H1 (cell line): ENCODE measurements around the gene STARD13. TPM values are rescaled to one million over a fixed set of nuclear protein-coding genes. Genes with fewer than 3 reads are reported as not detected.

Experiments used
- CTCF ChIA-PET: fragments of 300-600 bp; sonication (Branson Sonifier 250); formaldehyde crosslinking; loops from one replicate; lab custom pipeline; 2021; ENCODE audit not compliant: partially characterized antibody; lab: Charles Lee
- POLR2A ChIA-PET: fragments of 300-600 bp; sonication (Branson Sonifier 250); formaldehyde crosslinking; loops from one replicate; lab custom pipeline; 2021; ENCODE audit warnings: inconsistent platforms; ENCODE audit not compliant: partially characterized antibody; lab: Charles Lee
- DNase-seq, 2 experiments: peaks; one replicate each; pipeline versions ENCODE4 v3.0.0 to v3.0.0-alpha.2; 2010 to 2022; ENCODE audit warnings: low spot score in 2 of 2, low read depth in 1 of 2, mixed read lengths in 1 of 2
- FAIRE-seq: peaks from 2 replicates; lab custom pipeline; 2011; peaks lifted over from hg19 to GRCh38; lab: Jason Lieb, UNC
- H2AFZ ChIP-seq: 2 replicates; pipeline ENCODE4 v1.8.1; 2012; ENCODE audit warnings: low read length, inconsistent platforms
- H2AK5ac ChIP-seq: 2 replicates; pipeline ENCODE4 v1.6.1; 2013; ENCODE audit warnings: low read depth, low read length
- H2BK120ac ChIP-seq: replicated peaks from 2 replicates; pipeline ENCODE3; 2013; ENCODE audit warnings: low read depth, low read length, inconsistent platforms
- H2BK12ac ChIP-seq: 2 replicates; pipeline ENCODE4 v1.6.1; 2013; ENCODE audit warnings: low read depth, low read length
- H2BK15ac ChIP-seq: 2 replicates; pipeline ENCODE4 v1.6.1; 2013; ENCODE audit warnings: low read length
- H2BK20ac ChIP-seq: 2 replicates; pipeline ENCODE4 v1.6.1; 2013; ENCODE audit warnings: low read length
- H2BK5ac ChIP-seq: 2 replicates; pipeline ENCODE4 v1.6.1; 2013; ENCODE audit warnings: low read depth, low read length
- H3K14ac ChIP-seq: 2 replicates; pipeline ENCODE4 v1.6.1; 2013; ENCODE audit warnings: inconsistent platforms; ENCODE audit not compliant: insufficient read length
- H3K18ac ChIP-seq: 2 replicates; pipeline ENCODE4 v1.6.1; 2013; ENCODE audit warnings: low read length; ENCODE audit errors: extremely low read depth
- H3K23ac ChIP-seq: 2 replicates; pipeline ENCODE4 v1.6.1; 2013; ENCODE audit warnings: inconsistent platforms; ENCODE audit not compliant: insufficient read length
- H3K23me2 ChIP-seq: 2 replicates; pipeline ENCODE4 v1.6.1; 2013; ENCODE audit warnings: low read depth, low read length
- H3K27ac ChIP-seq: 2 replicates; pipeline ENCODE4 v1.6.1; 2011; ENCODE audit warnings: low read depth, low read length, inconsistent platforms
- H3K27me3 ChIP-seq, 4 experiments: replicated peaks in 1 of 4; 1 replicate in 1 of 4; 2 replicates in 3 of 4; pipeline versions ENCODE4 v1.6.1 to v1.8.1; 2011 to 2013; ENCODE audit warnings: low read length in 3 of 4, mild to moderate bottlenecking in 3 of 4, inconsistent platforms in 2 of 4, mixed read lengths in 2 of 4, moderate library complexity in 1 of 4; ENCODE audit not compliant: control insufficient read depth in 3 of 4, insufficient read depth in 3 of 4; ENCODE audit errors: extremely low read depth in 1 of 4
- H3K36me3 ChIP-seq, 4 experiments: 2 replicates each; pipeline versions ENCODE4 v1.6.1 to v1.8.1; 2011 to 2013; ENCODE audit warnings: mild to moderate bottlenecking in 4 of 4, low read length in 3 of 4, moderate library complexity in 2 of 4, control low read depth in 1 of 4, inconsistent platforms in 1 of 4; ENCODE audit not compliant: insufficient read depth in 4 of 4, control insufficient read depth in 2 of 4
- H3K4ac ChIP-seq: replicated peaks from 2 replicates; pipeline ENCODE3; 2013; ENCODE audit warnings: low read length, low read depth, mixed read lengths, inconsistent platforms; ENCODE audit not compliant: insufficient read length
- H3K4me1 ChIP-seq, 4 experiments: replicated peaks in 1 of 4; 1 replicate in 1 of 4; 2 replicates in 3 of 4; pipeline versions ENCODE4 v1.6.1 to v1.8.1; 2011 to 2013; ENCODE audit warnings: low read length in 3 of 4, inconsistent platforms in 2 of 4, mixed read lengths in 1 of 4; ENCODE audit not compliant: insufficient read depth in 4 of 4, control insufficient read depth in 3 of 4
- H3K4me2 ChIP-seq, 2 experiments: 2 replicates each; pipeline versions ENCODE4 v1.6.1 to v1.8.1; 2011 to 2013; ENCODE audit warnings: low read depth in 2 of 2, low read length in 2 of 2, control low read depth in 1 of 2, inconsistent platforms in 1 of 2, mild to moderate bottlenecking in 1 of 2; ENCODE audit not compliant: insufficient read depth in 1 of 2
- H3K4me3 ChIP-seq, 4 experiments: fragments of 200-600, 300-600 bp in 1 of 4; sonication (generic), shearing (Covaris generic), sonication (Bioruptor Twin) in 1 of 4; 2 replicates each; pipeline versions ENCODE4 v1.5.1 to v1.8.1; 2011 to 2016; ENCODE audit warnings: low read length in 4 of 4, low read depth in 3 of 4, control low read depth in 2 of 4, inconsistent platforms in 2 of 4, mild to moderate bottlenecking in 2 of 4, mixed read lengths in 1 of 4, moderate library complexity in 1 of 4; ENCODE audit not compliant: insufficient read depth in 2 of 4; ENCODE audit errors: extremely low read depth in 1 of 4
- H3K56ac ChIP-seq: replicated peaks from 2 replicates; pipeline ENCODE3; 2013; ENCODE audit warnings: low read depth, mild to moderate bottlenecking, mixed read lengths, low read length, inconsistent platforms; ENCODE audit not compliant: insufficient read length
- H3K79me1 ChIP-seq: 2 replicates; pipeline ENCODE4 v1.6.1; 2013; ENCODE audit warnings: low read depth, low read length, control low read depth
- H3K79me2 ChIP-seq, 2 experiments: 2 replicates each; pipeline versions ENCODE4 v1.6.1 to v1.8.1; 2012 to 2013; ENCODE audit warnings: low read length in 2 of 2, mild to moderate bottlenecking in 2 of 2, inconsistent platforms in 1 of 2; ENCODE audit not compliant: insufficient read depth in 2 of 2, control insufficient read depth in 1 of 2
- H3K9ac ChIP-seq, 4 experiments: replicated peaks in 1 of 4; 1 replicate in 1 of 4; 2 replicates in 3 of 4; pipeline versions ENCODE4 v1.6.1 to v1.8.1; 2011 to 2013; ENCODE audit warnings: low read depth in 3 of 4, low read length in 3 of 4, control low read depth in 2 of 4, mild to moderate bottlenecking in 2 of 4, moderate library complexity in 2 of 4, inconsistent platforms in 1 of 4; ENCODE audit errors: extremely low read depth in 1 of 4
- H3K9me3 ChIP-seq, 2 experiments: 2 replicates each; pipeline versions ENCODE4 v1.6.1 to v1.8.1; 2012 to 2013; ENCODE audit warnings: mild to moderate bottlenecking in 2 of 2, moderate library complexity in 2 of 2, control low read depth in 1 of 2, inconsistent platforms in 1 of 2, low read depth in 1 of 2, low read length in 1 of 2, mixed read lengths in 1 of 2; ENCODE audit not compliant: insufficient read depth in 2 of 2
- H4K20me1 ChIP-seq, 2 experiments: replicated peaks in 1 of 2; 2 replicates each; pipeline versions ENCODE3 to v1.8.1; 2011 to 2013; ENCODE audit warnings: inconsistent platforms in 2 of 2, low read length in 2 of 2, mild to moderate bottlenecking in 1 of 2; ENCODE audit not compliant: insufficient read depth in 2 of 2, control insufficient read depth in 1 of 2
- H4K5ac ChIP-seq: 2 replicates; pipeline ENCODE4 v1.6.1; 2013; ENCODE audit warnings: low read length, low read depth, mixed read lengths, inconsistent platforms; ENCODE audit not compliant: insufficient read length
- H4K8ac ChIP-seq: 2 replicates; pipeline ENCODE4 v1.8.0; 2013; ENCODE audit warnings: mild to moderate bottlenecking, moderate library complexity, low read length, inconsistent platforms; ENCODE audit not compliant: insufficient read depth; ENCODE audit errors: extremely low read depth
- H4K91ac ChIP-seq: replicated peaks from 2 replicates; pipeline ENCODE3; 2013; ENCODE audit warnings: low read length, mixed read lengths, inconsistent platforms; ENCODE audit not compliant: insufficient read length
- CTBP2 ChIP-seq: IDR thresholded peaks from 2 replicates; pipeline ENCODE4 v1.7.0; 2011; ENCODE audit warnings: borderline replicate concordance, mild to moderate bottlenecking, moderate library complexity, mixed read lengths, low read length; ENCODE audit not compliant: insufficient read depth, insufficient read length
- EP300 ChIP-seq, 2 experiments: IDR thresholded peaks; 1 replicate in 1 of 2; 2 replicates in 1 of 2; pipeline ENCODE4 v1.6.1; 2011 to 2012; ENCODE audit warnings: low read depth in 2 of 2, low read length in 2 of 2, mild to moderate bottlenecking in 2 of 2, borderline replicate concordance in 1 of 2, inconsistent platforms in 1 of 2, moderate library complexity in 1 of 2
- GABPA ChIP-seq: IDR thresholded peaks from 2 replicates; pipeline ENCODE4 v1.6.1; 2011; ENCODE audit warnings: mild to moderate bottlenecking, low read length, moderate library complexity, borderline replicate concordance; ENCODE audit not compliant: insufficient read depth
- KDM5A ChIP-seq: fragments of 200-600 bp; IDR thresholded peaks from 2 replicates; pipeline ENCODE4 v1.7.1; 2012; ENCODE audit warnings: mild to moderate bottlenecking, low read length, inconsistent platforms, mixed read lengths
- MAFK ChIP-seq: IDR thresholded peaks from 2 replicates; pipeline ENCODE4 v1.6.1; 2012; ENCODE audit warnings: low read depth, mild to moderate bottlenecking, improper control_type of control experiment, low read length
- TAF1 ChIP-seq: IDR thresholded peaks from 2 replicates; pipeline ENCODE4 v1.6.1; 2011; ENCODE audit warnings: mild to moderate bottlenecking, low read depth, low read length
- TBP ChIP-seq: IDR thresholded peaks from 2 replicates; pipeline ENCODE4 v1.6.1; 2011; ENCODE audit warnings: low read depth, low read length, improper control_type of control experiment
- WGBS, 2 experiments: shearing (Covaris generic) in 1 of 2; methylation state at CpG; one replicate each; pipeline versions ENCODE4 v1.1.6 to v1.1.7; 2013 to 2015; ENCODE audit warnings: low lambda C conversion rate in 2 of 2, mixed read lengths in 2 of 2, inconsistent platforms in 1 of 2, low coverage in 1 of 2, missing lambda C conversion rate in 1 of 2; ENCODE audit not compliant: insufficient replicate concordance in 2 of 2, insufficient coverage in 1 of 2, insufficient read length in 1 of 2; ENCODE audit errors: extremely low coverage in 1 of 2, missing lambda C conversion rate in 1 of 2; 5-methylcytosine and 5-hydroxymethylcytosine counted together
- polyA plus RNA-seq, 7 experiments: library from polyadenylated mRNA; depleted of rRNA in 3 of 7; stranded (reverse) in 5 of 7; unstranded in 2 of 7; fragments of >200 nt in 5 of 7; fragments of 200-250 nt in 2 of 7; gene quantifications; 1 replicate in 5 of 7; 2 replicates in 1 of 7; 4 replicates in 1 of 7; pipeline versions ENCODE4 v1.2.1 to v1.2.3, GENCODE V29; 2011 to 2013; ENCODE audit warnings: missing spikeins in 2 of 7, mixed read lengths in 2 of 7
- total RNA-seq: library from RNA; stranded (reverse); fragmentation: NEBNext Ultra II Directional; extraction: Animal tissue kit (Norgen Biotek cat#: 25700); gene quantifications from 2 replicates; pipeline ENCODE4 v1.2.1, GENCODE V29; 2021

Gene STARD13
- total and polyA plus RNA-seq, 2 of the 8 experiments (the other 6 are each of a cell fraction or from before 2014, with no cell fraction given), result 0.82 to 2.9 TPM

- Histone ChIP-seq H3K79me2 (no peaks in the 10 kb centered on the region), H3K4ac (no peak overlapping the region), H3K18ac (no peak overlapping the region), H3K23me2 (no peaks in the 10 kb centered on the region), H3K14ac (no peak overlapping the region), H4K91ac (no peak overlapping the region), H3K4me1 (no peaks in the 10 kb centered on the region), H2BK5ac (no peak overlapping the region), H3K27me3 (0 out of 7 replicates have a peak, but pooled peaks cover 0 to 2% (median 0%) of the 10 kb centered on the region in 4 experiments), H3K56ac (no peak overlapping the region), H3K9ac (no peak overlapping the region), H2BK20ac (no peak overlapping the region), H3K23ac (no peak overlapping the region), H4K20me1 (no peaks in the 10 kb centered on the region), H3K4me3 (no peak overlapping the region), H3K4me2 (no peak overlapping the region), H3K36me3 (no peaks in the 10 kb centered on the region), H4K8ac (no peak overlapping the region), H2AFZ (no peak overlapping the region), H2BK120ac (no peak overlapping the region), H2BK12ac (no peak overlapping the region), H3K9me3 (no peaks in the 10 kb centered on the region), H2BK15ac (no peak overlapping the region), H3K79me1 (no peaks in the 10 kb centered on the region), H4K5ac (no peak overlapping the region), H3K27ac (no peak overlapping the region), H2AK5ac (no peak overlapping the region)
- CTCF ChIA-PET, result interaction anchor here (0.6 kb wide), 1 partner anchor 457 kb away, joined by 3 read pairs; no protein-coding TSS in a partner anchor
- POLR2A ChIA-PET, result no interaction called here
- TF ChIP-seq EP300 (IDR thresholded peaks at IDR 0.05; ENCODE audit: borderline replicate concordance in 1 of 2, low read depth in 2 of 2, low read length in 2 of 2) (no peak), TBP (no peak), MAFK (no peak), KDM5A (no peak), GABPA (no peak), CTBP2 (no peak), TAF1 (no peak)
- WGBS, 2 experiments, result 80% methylated on average over 1 of the region's 1 CpG; no CpG with 5 or more reads in 1 of the 2 experiments
- FAIRE-seq, result no peak
- no peak for DNase-seq
Measured at GRCh38 chr13:33081666-33082065, 203.9 kb downstream of the STARD13 start.
